Measurements from ENCODE around the gene NTM. TPM values are rescaled to one million over a fixed set of nuclear protein-coding genes. Genes with fewer than 3 reads are reported as not detected.

NTM gene
- total and polyA plus RNA-seq, 4 experiments from 2014 or later = not detected

- Mint-ChIP-seq H3K4me1 (no peaks in the 10 kb centered on the region), H3K4me3 (no peak overlapping the region), H3K27me3 (peaks cover 0 to 2% of the 10 kb centered on the region in 2 donors), H3K36me3 (no peaks in the 10 kb centered on the region), H3K27ac (no peak overlapping the region), H3K9me3 (peaks cover 0 to 5% (median 3%) of the 10 kb centered on the region in 8 donors)
- H3K27ac ChIP-seq (ENCODE audit: low read depth, low read length) = no peak overlapping the region
- POLR2A ChIA-PET (ENCODE audit: partially characterized antibody) = no interaction called here
- H3K4me3 ChIP-seq (ENCODE audit: low read length in 2 of 2) = no peak overlapping the region
- no peaks in the 10 kb centered on the region for H3K9me3 ChIP-seq (ENCODE audit: control insufficient read depth in 1 of 2, low read length in 2 of 2)
- CTCF ChIA-PET (ENCODE audit: partially characterized antibody) = no interaction called here
- no peak for DNase-seq
- intact Hi-C loops (cut with micrococcal nuclease) = no loop called here
- H3K4me1 ChIP-seq (ENCODE audit: insufficient read depth, low read length) = no peaks in the 10 kb centered on the region
- H3K27me3 ChIP-seq (ENCODE audit: insufficient read depth, low read length) = no peaks in the 10 kb centered on the region
- no peaks in the 10 kb centered on the region for H3K36me3 ChIP-seq (ENCODE audit: insufficient read depth, low read length)
These were observed 575.3 kb downstream of the NTM start for GRCh38 chr11:131945706-131946105.

- Mint-ChIP-seq H3K4me3 (no peak overlapping the region), H3K36me3 (no peaks in the 10 kb centered on the region), H3K4me1 (no peaks in the 10 kb centered on the region), H3K27ac (no peak overlapping the region), H3K27me3 (no peaks in the 10 kb centered on the region), H3K9me3 (peaks cover 0 to 6% (median 2%) of the 10 kb centered on the region in 8 donors)
- no peaks in the 10 kb centered on the region for H3K27me3 ChIP-seq (ENCODE audit: insufficient read depth, low read length)
- H3K27ac ChIP-seq (ENCODE audit: low read depth, low read length) = no peak overlapping the region
- no peaks in the 10 kb centered on the region for H3K4me1 ChIP-seq (ENCODE audit: insufficient read depth, low read length)
- CTCF ChIA-PET (ENCODE audit: partially characterized antibody) = no interaction called here
- H3K36me3 ChIP-seq (ENCODE audit: insufficient read depth, low read length) = no peaks in the 10 kb centered on the region
- no peak overlapping the region for H3K4me3 ChIP-seq (ENCODE audit: low read length in 2 of 2)
- no peak for DNase-seq
- intact Hi-C loops (cut with micrococcal nuclease) = no loop called here
- H3K9me3 ChIP-seq (ENCODE audit: control insufficient read depth in 1 of 2, low read length in 2 of 2) = no peaks in the 10 kb centered on the region
- POLR2A ChIA-PET (ENCODE audit: partially characterized antibody) = no interaction called here
These were observed 577.1 kb downstream of the NTM start for GRCh38 chr11:131947511-131947910.

- Mint-ChIP-seq H3K27ac (no peak overlapping the region), H3K27me3 (no peaks in the 10 kb centered on the region), H3K36me3 (no peaks in the 10 kb centered on the region), H3K4me3 (no peak overlapping the region), H3K4me1 (no peaks in the 10 kb centered on the region), H3K9me3 (peaks cover 0 to 5% (median 2%) of the 10 kb centered on the region in 8 donors)
- Histone ChIP-seq H3K4me1 (ENCODE audit: insufficient read depth, low read length) (no peaks in the 10 kb centered on the region), H3K9me3 (ENCODE audit: control insufficient read depth in 1 of 2, low read length in 2 of 2) (no peaks in the 10 kb centered on the region), H3K4me3 (ENCODE audit: low read length in 2 of 2) (no peak overlapping the region), H3K27me3 (ENCODE audit: insufficient read depth, low read length) (no peaks in the 10 kb centered on the region), H3K27ac (ENCODE audit: low read depth, low read length) (no peak overlapping the region), H3K36me3 (ENCODE audit: insufficient read depth, low read length) (no peaks in the 10 kb centered on the region)
- DNase-seq = no peak
- ChIA-PET POLR2A (ENCODE audit: partially characterized antibody) (no interaction called here), CTCF (ENCODE audit: partially characterized antibody) (no interaction called here)
- intact Hi-C loops (cut with micrococcal nuclease) = no loop called here
These were observed 580.7 kb downstream of the NTM start for GRCh38 chr11:131951121-131951520.

GRCh38 chr11:131954146-131954545, 583.7 kb downstream of the NTM start:
- CTCF ChIA-PET (ENCODE audit: partially characterized antibody) = no interaction called here
- intact Hi-C loops (cut with micrococcal nuclease) = no loop called here
- no peak for DNase-seq
- H3K36me3 Mint-ChIP-seq = no peaks in the 10 kb centered on the region
- no peaks in the 10 kb centered on the region for H3K36me3 ChIP-seq (ENCODE audit: insufficient read depth, low read length)
- no peaks in the 10 kb centered on the region for H3K9me3 ChIP-seq (ENCODE audit: control insufficient read depth in 1 of 2, low read length in 2 of 2)
- H3K27ac ChIP-seq (ENCODE audit: low read depth, low read length) = no peak overlapping the region
- H3K4me1 Mint-ChIP-seq = no peaks in the 10 kb centered on the region
- H3K4me3 Mint-ChIP-seq = no peak overlapping the region
- no peaks in the 10 kb centered on the region for H3K27me3 ChIP-seq (ENCODE audit: insufficient read depth, low read length)
- no peaks in the 10 kb centered on the region for H3K27me3 Mint-ChIP-seq
- peaks cover 0 to 5% (median under 1%) of the 10 kb centered on the region in 8 donors for H3K9me3 Mint-ChIP-seq
- POLR2A ChIA-PET (ENCODE audit: partially characterized antibody) = no interaction called here
- H3K4me1 ChIP-seq (ENCODE audit: insufficient read depth, low read length) = no peaks in the 10 kb centered on the region
- no peak overlapping the region for H3K27ac Mint-ChIP-seq
- H3K4me3 ChIP-seq (ENCODE audit: low read length in 2 of 2) = no peak overlapping the region

GRCh38 chr11:131955904-131956303, 585.5 kb downstream of the NTM start:
- Mint-ChIP-seq H3K4me3 (no peak overlapping the region), H3K27me3 (no peaks in the 10 kb centered on the region), H3K4me1 (no peaks in the 10 kb centered on the region), H3K27ac (no peak overlapping the region), H3K9me3 (peaks cover 0 to 4% (median 0%) of the 10 kb centered on the region in 8 donors), H3K36me3 (no peaks in the 10 kb centered on the region)
- Histone ChIP-seq H3K4me1 (ENCODE audit: insufficient read depth, low read length) (no peaks in the 10 kb centered on the region), H3K9me3 (ENCODE audit: control insufficient read depth in 1 of 2, low read length in 2 of 2) (no peaks in the 10 kb centered on the region), H3K36me3 (ENCODE audit: insufficient read depth, low read length) (no peaks in the 10 kb centered on the region), H3K27ac (ENCODE audit: low read depth, low read length) (no peak overlapping the region), H3K4me3 (ENCODE audit: low read length in 2 of 2) (no peak overlapping the region), H3K27me3 (ENCODE audit: insufficient read depth, low read length) (no peaks in the 10 kb centered on the region)
- POLR2A ChIA-PET (ENCODE audit: partially characterized antibody) = no interaction called here
- CTCF ChIA-PET (ENCODE audit: partially characterized antibody) = no interaction called here
- DNase-seq = no peak
- intact Hi-C loops (cut with micrococcal nuclease) = no loop called here

DNA sequence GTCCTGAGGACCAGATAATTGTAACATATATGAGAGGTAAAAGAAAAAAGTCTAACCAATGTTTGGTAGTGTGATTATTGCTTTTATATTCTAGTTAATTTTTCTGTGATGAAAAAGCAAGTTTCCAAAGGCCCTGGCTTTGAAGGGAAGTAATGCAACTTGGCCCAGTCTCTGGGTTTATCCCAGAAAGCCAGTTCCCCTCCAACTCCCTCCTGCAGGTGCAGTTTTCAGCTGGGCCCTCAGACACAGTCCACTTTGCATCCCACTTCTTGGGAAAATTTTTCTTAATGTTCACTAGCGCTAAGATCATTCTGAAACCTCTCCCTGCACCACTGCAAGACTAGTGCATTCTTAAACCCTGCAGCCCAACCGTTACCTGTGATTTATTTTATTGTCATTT, 586.8 kb downstream of the NTM start:
- H3K4me3 ChIP-seq (ENCODE audit: low read length in 2 of 2) = no peak overlapping the region
- no peaks in the 10 kb centered on the region for H3K4me1 ChIP-seq (ENCODE audit: insufficient read depth, low read length)
- Mint-ChIP-seq H3K27ac (no peak overlapping the region), H3K27me3 (no peaks in the 10 kb centered on the region), H3K4me3 (no peak overlapping the region), H3K4me1 (no peaks in the 10 kb centered on the region), H3K9me3 (peaks cover 0 to 3% (median 0%) of the 10 kb centered on the region in 8 donors), H3K36me3 (no peaks in the 10 kb centered on the region)
- no peak for DNase-seq
- POLR2A ChIA-PET (ENCODE audit: partially characterized antibody) = no interaction called here
- CTCF ChIA-PET (ENCODE audit: partially characterized antibody) = no interaction called here
- H3K9me3 ChIP-seq (ENCODE audit: control insufficient read depth in 1 of 2, low read length in 2 of 2) = no peaks in the 10 kb centered on the region
- H3K27ac ChIP-seq (ENCODE audit: low read depth, low read length) = no peak overlapping the region
- no peaks in the 10 kb centered on the region for H3K27me3 ChIP-seq (ENCODE audit: insufficient read depth, low read length)
- intact Hi-C loops (cut with micrococcal nuclease) = no loop called here
- H3K36me3 ChIP-seq (ENCODE audit: insufficient read depth, low read length) = no peaks in the 10 kb centered on the region

DNA sequence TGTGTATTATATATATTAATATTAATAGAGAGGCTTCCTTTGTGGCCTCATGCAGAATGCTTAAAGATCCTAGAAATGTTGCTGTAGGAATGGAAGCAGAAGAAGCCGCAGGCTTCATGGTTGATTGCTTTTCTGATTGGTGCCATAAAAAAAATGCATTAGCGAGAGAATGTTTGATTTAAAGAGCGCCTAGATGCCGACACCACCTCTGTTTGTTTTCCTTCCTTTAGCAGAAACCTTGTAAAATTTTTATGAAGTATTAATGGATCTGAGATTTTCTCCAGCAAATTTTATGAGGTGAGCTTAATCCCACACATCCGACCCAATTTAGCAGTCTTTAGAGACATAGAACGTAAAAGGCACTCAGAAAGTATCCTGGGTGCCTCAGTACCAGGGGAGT, 587.5 kb downstream of the NTM start:
- intact Hi-C loops (cut with micrococcal nuclease) = no loop called here
- no peaks in the 10 kb centered on the region for H3K27me3 ChIP-seq (ENCODE audit: insufficient read depth, low read length)
- no peaks in the 10 kb centered on the region for H3K4me1 Mint-ChIP-seq
- H3K27ac ChIP-seq (ENCODE audit: low read depth, low read length) = no peak overlapping the region
- H3K27me3 Mint-ChIP-seq = no peaks in the 10 kb centered on the region
- no peak for DNase-seq
- peaks cover 0 to 3% (median 0%) of the 10 kb centered on the region in 8 donors for H3K9me3 Mint-ChIP-seq
- no peak overlapping the region for H3K4me3 ChIP-seq (ENCODE audit: low read length in 2 of 2)
- no peak overlapping the region for H3K4me3 Mint-ChIP-seq
- no peaks in the 10 kb centered on the region for H3K36me3 ChIP-seq (ENCODE audit: insufficient read depth, low read length)
- ChIA-PET CTCF (ENCODE audit: partially characterized antibody) (no interaction called here), POLR2A (ENCODE audit: partially characterized antibody) (no interaction called here)
- H3K36me3 Mint-ChIP-seq = no peaks in the 10 kb centered on the region
- H3K4me1 ChIP-seq (ENCODE audit: insufficient read depth, low read length) = no peaks in the 10 kb centered on the region
- H3K9me3 ChIP-seq (ENCODE audit: control insufficient read depth in 1 of 2, low read length in 2 of 2) = no peaks in the 10 kb centered on the region
- H3K27ac Mint-ChIP-seq = no peak overlapping the region

DNA sequence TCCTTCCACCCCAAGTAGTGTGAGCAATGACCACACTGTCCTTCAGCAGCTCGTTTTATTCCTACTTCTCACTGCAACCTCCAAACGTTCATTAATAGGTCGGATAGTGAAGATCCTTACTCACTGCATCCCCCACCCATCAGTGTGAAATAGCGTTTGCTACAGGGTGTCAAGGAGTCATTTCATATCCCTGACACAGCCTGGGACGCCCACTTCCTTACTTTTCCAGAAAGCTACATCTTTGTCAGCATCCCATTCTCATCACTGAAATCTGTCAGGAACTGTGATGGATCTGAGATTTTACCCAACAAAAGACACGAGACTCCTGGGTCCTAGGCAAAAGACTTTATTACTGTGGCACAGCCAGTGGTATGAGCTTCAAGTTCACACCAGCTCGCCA, 592.4 kb downstream of the NTM start:
- Histone ChIP-seq H3K36me3 (ENCODE audit: insufficient read depth, low read length) (no peaks in the 10 kb centered on the region), H3K27ac (ENCODE audit: low read depth, low read length) (no peak overlapping the region), H3K4me3 (ENCODE audit: low read length in 2 of 2) (no peak overlapping the region), H3K4me1 (ENCODE audit: insufficient read depth, low read length) (no peaks in the 10 kb centered on the region), H3K27me3 (ENCODE audit: insufficient read depth, low read length) (no peaks in the 10 kb centered on the region), H3K9me3 (ENCODE audit: control insufficient read depth in 1 of 2, low read length in 2 of 2) (no peaks in the 10 kb centered on the region)
- Mint-ChIP-seq H3K36me3 (no peaks in the 10 kb centered on the region), H3K27ac (no peak overlapping the region), H3K4me3 (no peak overlapping the region), H3K9me3 (peaks cover 0 to 3% (median 0%) of the 10 kb centered on the region in 8 donors), H3K4me1 (no peaks in the 10 kb centered on the region), H3K27me3 (no peaks in the 10 kb centered on the region)
- CTCF ChIA-PET (ENCODE audit: partially characterized antibody) = no interaction called here
- DNase-seq = no peak
- intact Hi-C loops (cut with micrococcal nuclease) = no loop called here
- POLR2A ChIA-PET (ENCODE audit: partially characterized antibody) = no interaction called here

All from CD4-positive, alpha-beta memory T cell (primary cell).